Activated T-cell treated with anti-CD3 and anti-CD28 coated beads, Interleukin-2, amount 50 U/mL, for 72 hours (primary cell): ENCODE results near the gene NEUROD6. TPM values are rescaled to one million over a fixed set of nuclear protein-coding genes. Genes with fewer than 3 reads are reported as not detected.

ENCODE experiments used
- ATAC-seq, 2 donors: fragments of 150-1000 bp; cut with Tn5 transposase; replicated peaks in 1 of 2; 2 replicates each; pipeline ENCODE4 v1.10.0; 2021; ENCODE audit warnings: moderate library complexity in 2 of 2, mild to moderate bottlenecking in 1 of 2
- DNase-seq, 2 donors: peaks; one replicate each; pipeline ENCODE4 v3.0.0; 2021 to 2022; ENCODE audit warnings: mixed read lengths in 1 of 2
- H3K27ac Mint-ChIP-seq: one replicate; pipeline ENCODE4 v1.8.0; 2022; ENCODE audit warnings: mild to moderate bottlenecking, moderate library complexity, mixed read lengths
- H3K27me3 Mint-ChIP-seq: one replicate; pipeline ENCODE4 v1.8.0; 2022; ENCODE audit warnings: low read depth, mixed read lengths
- H3K36me3 Mint-ChIP-seq, 2 donors: one replicate each; pipeline ENCODE4 v1.8.0; 2022; ENCODE audit warnings: mixed read lengths in 2 of 2, mild to moderate bottlenecking in 1 of 2; ENCODE audit not compliant: insufficient read depth in 2 of 2
- H3K4me1 Mint-ChIP-seq: one replicate; pipeline ENCODE4 v1.8.0; 2022; ENCODE audit warnings: low read depth, mixed read lengths
- H3K4me3 Mint-ChIP-seq, 2 donors: one replicate each; pipeline ENCODE4 v1.8.0; 2022; ENCODE audit warnings: mild to moderate bottlenecking in 2 of 2, mixed read lengths in 2 of 2, moderate library complexity in 2 of 2
- H3K9me3 Mint-ChIP-seq, 2 donors: one replicate each; pipeline ENCODE4 v1.8.0; 2022; ENCODE audit warnings: mixed read lengths in 2 of 2
- total RNA-seq, 2 donors: library from RNA; stranded (reverse); gene quantifications; one replicate each; pipeline ENCODE4 v1.2.3, GENCODE V29; 2022

NEUROD6 gene
- total RNA-seq, 2 donors from 2014 or later, result not detected

- H3K4me1 Mint-ChIP-seq, result no peaks in the 10 kb centered on the region
- H3K27ac Mint-ChIP-seq, result no peak overlapping the region
- H3K36me3 Mint-ChIP-seq, result no peaks in the 10 kb centered on the region
- no peak for ATAC-seq
- H3K4me3 Mint-ChIP-seq, result no peak overlapping the region
- no peak for DNase-seq
- peaks cover 3 to 8% of the 10 kb centered on the region in 2 donors for H3K9me3 Mint-ChIP-seq
- H3K27me3 Mint-ChIP-seq, result no peaks in the 10 kb centered on the region
These were observed 49.9 kb downstream of the NEUROD6 start for GRCh38 chr7:31290601-31291000.

Other genes with a start within 250 kb of the NEUROD6 start
- gene ITPRID1, start 173.4 kb upstream of the NEUROD6 start, total RNA-seq, result not detected